ENCODE measurements around the gene GPC6. TPM values are rescaled to one million over a fixed set of nuclear protein-coding genes. Genes with fewer than 3 reads are reported as not detected.

GPC6 gene
- total RNA-seq, 2 donors from 2014 or later, result not detected

DNA sequence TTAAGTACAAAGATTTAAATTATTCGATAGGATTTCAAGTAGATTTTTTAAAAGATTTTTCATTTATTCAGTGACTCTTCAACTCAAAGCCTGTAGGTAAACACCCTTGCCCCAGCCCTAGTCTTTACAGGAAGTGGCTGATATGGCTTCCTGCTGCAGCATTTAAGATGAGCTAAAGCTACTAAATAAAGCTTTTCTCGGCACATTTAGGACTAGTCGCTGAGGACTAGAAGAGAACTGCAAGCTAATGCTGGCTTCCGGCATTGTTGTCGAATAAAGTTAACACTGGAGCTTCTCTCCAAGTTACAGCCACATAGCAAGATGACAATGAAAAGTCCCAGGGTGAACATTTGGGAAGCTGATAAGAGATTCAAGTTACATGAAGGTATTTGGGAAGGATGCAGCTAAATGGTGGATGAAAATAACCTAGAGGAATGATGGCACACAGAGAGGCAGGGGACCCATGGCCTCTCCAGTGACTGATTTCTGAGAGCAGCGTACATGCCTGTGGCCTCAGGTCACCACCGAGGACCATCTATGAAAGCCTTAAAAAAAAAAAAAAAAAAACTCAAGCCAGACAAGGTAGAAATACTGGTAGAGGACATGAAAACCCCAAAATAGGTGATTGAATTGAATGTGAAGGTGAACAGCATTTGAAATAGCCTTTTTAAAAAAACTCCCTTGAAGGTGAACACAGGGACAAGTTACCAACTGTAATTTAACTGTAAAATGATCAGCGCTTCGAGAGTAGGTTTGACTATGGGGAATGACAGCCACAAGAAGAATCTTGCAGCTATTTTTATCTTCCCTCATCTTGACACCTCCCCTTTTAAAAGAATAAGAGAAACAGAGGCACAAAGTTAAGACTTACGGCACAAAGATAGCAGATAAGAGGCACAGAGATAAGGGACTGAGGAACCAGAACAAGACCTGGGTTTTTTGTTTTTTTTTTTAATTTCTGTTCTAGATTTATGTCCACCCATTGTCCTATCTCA is 1097.5 kb downstream of the GPC6 start:
- ATAC-seq (replicated peaks), result peak; percentile 77
- H3K9me3 Mint-ChIP-seq, result peaks cover 5% of the 10 kb centered on the region
- H3K36me3 Mint-ChIP-seq (ENCODE audit: low read depth), result no peaks in the 10 kb centered on the region
- H3K27me3 Mint-ChIP-seq, result no peaks in the 10 kb centered on the region
- peak overlapping the region; percentile 77 for H3K27ac Mint-ChIP-seq
- H3K4me1 Mint-ChIP-seq, result peaks cover 16% of the 10 kb centered on the region
- peak overlapping the region; percentile 66 for H3K4me3 Mint-ChIP-seq

DNA sequence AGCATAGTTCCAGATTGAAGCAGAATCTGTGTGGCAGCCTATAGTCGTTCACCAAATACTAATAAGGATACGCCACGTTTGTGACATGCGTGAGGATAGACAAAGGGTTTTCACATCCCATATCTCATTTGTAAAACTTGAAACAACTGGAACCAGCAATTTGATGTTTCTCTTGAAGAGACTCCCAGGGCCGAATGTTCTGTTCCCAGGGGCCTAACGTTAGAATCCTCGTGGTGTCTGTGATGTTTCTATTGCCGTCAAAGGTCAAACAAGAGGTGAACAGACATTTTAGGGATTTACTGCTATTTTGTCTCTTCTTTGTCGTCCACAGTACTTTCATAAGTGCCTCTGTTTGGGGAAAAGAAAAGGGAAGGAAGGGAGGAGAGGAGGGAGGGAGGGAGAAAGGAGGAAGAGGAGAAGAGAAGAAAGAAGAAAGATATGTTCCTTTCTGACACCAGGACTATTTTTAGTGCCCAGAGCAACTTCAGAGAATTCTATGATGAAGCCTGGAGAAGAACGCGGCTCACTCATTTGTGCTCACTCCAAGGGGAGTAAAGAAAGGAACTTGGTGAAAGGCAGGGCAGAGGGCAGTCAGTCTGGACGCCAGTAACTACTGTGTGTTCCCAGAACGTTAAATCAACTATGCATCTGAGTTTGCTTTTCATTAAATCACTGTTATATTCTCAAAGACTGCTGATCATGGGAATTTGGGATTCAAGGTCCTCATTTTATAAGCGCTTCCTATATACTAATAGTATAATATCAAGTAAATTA is 1098.3 kb downstream of the GPC6 start:
- Mint-ChIP-seq H3K4me3 (no peak overlapping the region), H3K4me1 (peaks cover 21% of the 10 kb centered on the region), H3K27ac (no peak overlapping the region), H3K27me3 (no peaks in the 10 kb centered on the region), H3K9me3 (peaks cover 5% of the 10 kb centered on the region), H3K36me3 (ENCODE audit: low read depth) (no peaks in the 10 kb centered on the region)
- ATAC-seq (replicated peaks), result no peak

DNA sequence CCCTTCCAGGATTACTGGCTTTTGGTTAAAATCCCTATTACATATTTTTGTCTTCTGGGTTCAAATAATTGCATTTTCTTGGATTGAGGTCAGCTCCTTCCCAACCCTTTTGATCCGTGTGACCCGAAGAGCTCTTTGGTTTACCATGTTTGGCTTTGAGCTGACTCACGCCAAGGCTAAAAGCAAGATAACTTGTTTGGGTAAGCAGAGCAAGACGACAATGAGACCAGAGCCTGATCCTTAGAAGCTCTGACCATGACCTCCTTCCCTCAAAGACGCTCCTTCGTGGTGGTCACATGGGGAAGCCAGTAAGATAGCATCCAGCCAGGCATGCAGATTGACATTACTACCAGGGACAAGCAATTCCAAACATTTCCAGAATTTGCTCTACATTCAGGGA is 1099.0 kb downstream of the GPC6 start:
- Mint-ChIP-seq H3K4me1 (peaks cover 25% of the 10 kb centered on the region), H3K9me3 (peaks cover 5% of the 10 kb centered on the region), H3K27me3 (no peaks in the 10 kb centered on the region), H3K36me3 (ENCODE audit: low read depth) (no peaks in the 10 kb centered on the region), H3K27ac (no peak overlapping the region), H3K4me3 (no peak overlapping the region)
- no peak for ATAC-seq (replicated peaks)

DNA sequence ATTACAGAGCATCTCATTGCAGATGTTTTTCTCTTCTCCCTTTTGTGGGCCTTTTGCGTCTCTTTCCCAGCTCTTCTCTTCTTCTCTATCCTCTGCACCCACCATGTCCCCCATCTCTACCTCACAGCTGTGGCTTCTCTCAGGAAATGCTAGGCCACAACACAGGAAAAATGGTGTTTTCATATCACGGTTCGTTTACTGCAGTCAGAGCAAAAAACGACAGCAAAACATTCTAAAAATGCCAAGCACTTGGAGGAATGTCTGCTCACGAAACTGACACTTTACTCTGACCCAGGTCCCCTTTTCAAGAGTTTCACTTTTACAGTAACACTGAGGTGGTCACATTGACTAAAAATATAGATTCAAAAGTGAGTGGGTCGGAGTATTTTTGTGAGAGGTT is 1100.7 kb downstream of the GPC6 start:
- Mint-ChIP-seq H3K4me1 (peaks cover 29% of the 10 kb centered on the region), H3K27me3 (peaks cover 2% of the 10 kb centered on the region), H3K27ac (no peak overlapping the region), H3K36me3 (ENCODE audit: low read depth) (no peaks in the 10 kb centered on the region), H3K4me3 (peak overlapping the region; percentile 30), H3K9me3 (no peaks in the 10 kb centered on the region)
- ATAC-seq (replicated peaks), result peak; percentile 69

DNA sequence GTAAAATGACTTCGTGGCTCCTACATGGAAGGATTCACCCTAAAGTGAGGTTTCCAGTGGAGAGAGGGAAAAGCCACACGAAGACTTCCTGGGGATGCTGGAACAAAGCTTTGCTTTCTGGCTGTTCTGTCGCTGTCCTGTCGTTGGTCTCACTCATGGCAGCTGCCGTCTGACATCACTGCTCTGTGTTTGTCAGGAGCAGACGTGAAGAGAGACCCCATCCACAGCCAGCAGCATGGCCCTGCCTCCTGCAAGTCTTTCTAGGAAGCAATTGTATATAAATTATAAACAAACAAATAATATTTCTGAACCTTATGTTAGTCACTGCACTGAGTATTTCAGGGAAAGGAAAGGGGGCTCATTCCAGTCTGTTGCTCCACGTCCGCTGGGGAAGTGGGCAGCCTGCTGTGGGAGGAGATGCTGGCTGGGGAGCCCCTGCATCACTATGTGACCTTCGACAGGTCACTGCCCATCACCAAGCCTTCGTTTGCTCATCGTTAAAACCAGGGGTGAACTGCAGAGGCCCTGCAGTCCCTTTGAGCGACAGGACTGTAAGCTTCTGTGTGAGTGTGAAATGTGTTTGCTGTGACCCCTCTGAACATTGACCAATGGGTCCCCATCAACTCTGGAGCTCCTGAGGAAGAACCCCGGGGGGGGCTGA is 1101.9 kb downstream of the GPC6 start:
- peaks cover 25% of the 10 kb centered on the region for H3K4me1 Mint-ChIP-seq
- H3K27me3 Mint-ChIP-seq, result peaks cover 9% of the 10 kb centered on the region
- no peaks in the 10 kb centered on the region for H3K36me3 Mint-ChIP-seq (ENCODE audit: low read depth)
- H3K4me3 Mint-ChIP-seq, result peak overlapping the region; percentile 30
- H3K9me3 Mint-ChIP-seq, result no peaks in the 10 kb centered on the region
- H3K27ac Mint-ChIP-seq, result no peak overlapping the region
- ATAC-seq (replicated peaks), result no peak

DNA sequence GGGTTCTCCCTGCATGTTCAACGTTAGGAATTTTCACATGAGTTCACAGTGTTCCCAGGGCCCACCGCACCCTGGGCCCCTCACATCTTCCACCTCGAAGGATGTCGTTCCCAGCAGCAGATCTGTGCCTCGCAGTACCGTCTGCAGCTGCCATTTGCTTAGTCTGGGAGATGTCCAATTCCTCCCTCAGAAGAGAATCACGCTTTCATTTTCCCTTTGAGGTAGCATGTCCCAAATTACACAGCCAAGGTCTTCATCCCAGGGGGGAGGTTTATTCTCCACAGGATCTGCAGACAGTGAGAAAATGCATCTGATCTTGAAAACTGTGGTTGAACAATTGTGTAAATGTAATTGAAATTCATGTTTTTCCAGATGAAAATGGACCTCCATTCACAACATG is 1102.7 kb downstream of the GPC6 start:
- Mint-ChIP-seq H3K4me1 (peaks cover 18% of the 10 kb centered on the region), H3K4me3 (peak overlapping the region; percentile 29)

DNA sequence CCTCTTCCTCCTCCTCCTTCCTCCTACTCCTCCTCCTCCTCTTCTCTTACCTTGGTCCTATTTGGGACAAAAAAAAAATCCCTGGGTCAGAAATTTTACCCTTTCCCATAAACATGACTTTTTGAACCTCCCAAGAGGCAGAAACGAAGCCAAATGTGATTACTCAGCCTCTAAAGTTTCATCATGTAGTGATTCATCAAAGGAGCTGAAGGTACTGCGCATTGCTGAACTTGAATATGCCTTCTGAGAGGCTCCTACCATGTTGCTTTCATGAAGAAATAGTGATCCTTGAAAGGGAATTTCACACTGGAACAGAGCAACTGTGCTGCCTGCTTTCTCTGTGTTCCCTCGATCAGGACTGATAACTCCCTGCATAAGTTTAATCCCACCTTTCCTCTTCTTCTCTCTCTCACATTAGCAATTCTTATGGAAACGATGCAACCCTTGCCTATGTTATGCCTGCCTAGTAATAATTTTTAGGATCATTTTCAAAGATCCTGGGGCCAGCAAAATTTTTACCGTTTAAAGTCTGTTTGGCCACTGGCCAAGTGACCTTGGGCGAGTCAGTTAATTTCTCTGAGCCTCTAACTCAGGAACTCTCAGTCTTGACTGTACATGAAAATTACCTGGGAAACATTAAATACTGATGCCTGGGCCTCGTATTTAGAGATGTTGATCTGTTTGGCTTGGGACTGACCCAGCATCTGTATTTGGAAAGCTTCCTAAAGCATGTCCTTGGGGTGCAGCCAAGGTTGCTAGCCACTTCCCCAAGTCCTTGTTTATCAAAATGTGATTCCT is 1103.3 kb downstream of the GPC6 start:
- peak; percentile 82 for ATAC-seq (replicated peaks)
- Mint-ChIP-seq H3K27me3 (peaks cover 12% of the 10 kb centered on the region), H3K4me3 (peak overlapping the region; percentile 29), H3K36me3 (ENCODE audit: low read depth) (no peaks in the 10 kb centered on the region), H3K9me3 (no peaks in the 10 kb centered on the region), H3K4me1 (peaks cover 18% of the 10 kb centered on the region), H3K27ac (peak overlapping the region; percentile 26)

More for the DNA sequence above, 1102.7 kb downstream of the GPC6 start:
- H3K9me3 Mint-ChIP-seq, result no peaks in the 10 kb centered on the region
- H3K27ac Mint-ChIP-seq, result peak overlapping the region; percentile 26
- peaks cover 12% of the 10 kb centered on the region for H3K27me3 Mint-ChIP-seq
- no peak for ATAC-seq (replicated peaks)
- no peaks in the 10 kb centered on the region for H3K36me3 Mint-ChIP-seq (ENCODE audit: low read depth)

DNA sequence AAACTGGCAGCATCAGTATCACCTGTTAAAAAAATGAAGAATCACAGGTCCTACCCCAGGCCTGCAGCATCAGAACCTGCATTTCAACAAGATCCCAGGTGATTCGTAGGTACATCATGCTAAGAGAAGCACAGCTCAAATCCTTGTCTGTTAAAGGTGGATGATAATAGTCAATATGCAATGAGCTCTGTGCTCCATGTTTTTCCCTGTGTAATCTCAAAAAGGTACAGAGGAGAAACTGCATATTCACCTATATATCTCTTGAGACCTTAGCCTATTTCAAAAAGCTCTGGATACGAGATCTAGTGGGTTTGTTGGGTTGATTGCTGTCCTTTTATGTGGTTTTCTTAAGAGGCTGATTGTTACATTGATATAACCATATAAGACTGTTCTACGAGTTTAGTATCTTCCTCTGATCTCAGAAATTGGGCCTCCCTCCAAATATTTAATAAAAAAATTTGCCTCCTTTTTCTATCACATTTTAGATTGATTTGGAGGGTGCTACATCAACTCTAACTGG is 1104.0 kb downstream of the GPC6 start:
- Mint-ChIP-seq H3K4me1 (peaks cover 18% of the 10 kb centered on the region), H3K4me3 (no peak overlapping the region), H3K27me3 (peaks cover 12% of the 10 kb centered on the region), H3K27ac (no peak overlapping the region), H3K9me3 (no peaks in the 10 kb centered on the region), H3K36me3 (ENCODE audit: low read depth) (no peaks in the 10 kb centered on the region)
- ATAC-seq (replicated peaks), result no peak

DNA sequence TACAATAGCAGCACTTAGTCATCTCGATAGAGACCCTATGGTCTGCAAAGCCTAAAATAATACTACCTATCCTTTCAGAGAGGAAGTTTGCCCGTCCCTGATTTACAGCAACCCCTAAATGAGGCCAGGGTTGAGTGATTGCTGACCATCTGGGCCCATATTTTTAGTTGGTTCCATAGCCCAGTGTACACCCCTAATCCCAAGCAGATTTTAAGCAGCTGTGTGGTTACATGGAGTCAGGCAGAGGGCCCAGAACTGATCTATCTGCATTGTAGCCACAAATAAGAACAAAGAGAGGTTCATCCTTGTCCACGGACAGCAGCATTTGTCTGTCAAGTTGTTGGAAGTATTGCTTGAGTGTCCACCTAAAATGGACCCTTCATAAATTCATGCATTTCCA is 1104.7 kb downstream of the GPC6 start:
- Mint-ChIP-seq H3K9me3 (no peaks in the 10 kb centered on the region), H3K4me3 (no peak overlapping the region), H3K4me1 (peaks cover 18% of the 10 kb centered on the region)

DNA sequence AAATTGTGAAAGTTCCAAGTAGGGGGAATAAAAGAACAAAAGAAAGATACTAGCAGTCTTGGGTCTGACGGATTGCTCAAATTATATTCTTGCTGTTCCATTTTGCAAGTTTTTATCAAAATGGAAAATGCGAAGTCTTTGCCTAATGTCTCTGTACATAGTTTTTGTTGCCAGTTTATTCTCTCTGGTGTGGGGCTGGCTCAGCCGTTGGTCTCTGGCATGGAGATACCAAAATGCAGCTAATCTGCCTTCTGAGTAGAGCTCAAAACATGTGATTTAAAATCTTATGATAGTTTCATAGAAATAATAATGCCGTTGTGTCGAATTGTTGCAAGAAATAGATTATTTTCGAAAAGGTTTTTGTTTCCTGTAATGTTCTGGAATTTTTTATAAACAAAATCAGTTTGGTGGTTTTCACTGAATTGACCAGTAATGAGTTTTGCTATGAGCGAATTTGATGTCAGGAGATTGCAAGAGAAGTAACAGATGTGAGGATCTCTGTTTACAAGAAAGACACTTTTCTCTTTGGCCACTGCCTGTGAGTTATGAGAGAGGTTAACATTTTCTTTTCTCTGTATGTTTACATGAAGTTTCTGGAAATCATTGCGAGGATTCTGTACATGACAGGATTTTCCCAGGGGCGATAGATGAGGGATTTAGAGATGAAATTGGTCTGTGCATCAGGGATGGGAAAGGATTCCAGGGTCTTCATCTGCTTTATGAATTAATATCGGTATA is 1105.9 kb downstream of the GPC6 start:
- no peak for ATAC-seq (replicated peaks)
- H3K9me3 Mint-ChIP-seq, result no peaks in the 10 kb centered on the region
- no peaks in the 10 kb centered on the region for H3K36me3 Mint-ChIP-seq (ENCODE audit: low read depth)
- no peak overlapping the region for H3K27ac Mint-ChIP-seq
- H3K27me3 Mint-ChIP-seq, result peaks cover 16% of the 10 kb centered on the region
- H3K4me3 Mint-ChIP-seq, result no peak overlapping the region
- H3K4me1 Mint-ChIP-seq, result peaks cover 13% of the 10 kb centered on the region

More for the DNA sequence above, 1104.7 kb downstream of the GPC6 start:
- ATAC-seq (replicated peaks), result no peak
- H3K36me3 Mint-ChIP-seq (ENCODE audit: low read depth), result no peaks in the 10 kb centered on the region
- peaks cover 16% of the 10 kb centered on the region for H3K27me3 Mint-ChIP-seq
- no peak overlapping the region for H3K27ac Mint-ChIP-seq

DNA sequence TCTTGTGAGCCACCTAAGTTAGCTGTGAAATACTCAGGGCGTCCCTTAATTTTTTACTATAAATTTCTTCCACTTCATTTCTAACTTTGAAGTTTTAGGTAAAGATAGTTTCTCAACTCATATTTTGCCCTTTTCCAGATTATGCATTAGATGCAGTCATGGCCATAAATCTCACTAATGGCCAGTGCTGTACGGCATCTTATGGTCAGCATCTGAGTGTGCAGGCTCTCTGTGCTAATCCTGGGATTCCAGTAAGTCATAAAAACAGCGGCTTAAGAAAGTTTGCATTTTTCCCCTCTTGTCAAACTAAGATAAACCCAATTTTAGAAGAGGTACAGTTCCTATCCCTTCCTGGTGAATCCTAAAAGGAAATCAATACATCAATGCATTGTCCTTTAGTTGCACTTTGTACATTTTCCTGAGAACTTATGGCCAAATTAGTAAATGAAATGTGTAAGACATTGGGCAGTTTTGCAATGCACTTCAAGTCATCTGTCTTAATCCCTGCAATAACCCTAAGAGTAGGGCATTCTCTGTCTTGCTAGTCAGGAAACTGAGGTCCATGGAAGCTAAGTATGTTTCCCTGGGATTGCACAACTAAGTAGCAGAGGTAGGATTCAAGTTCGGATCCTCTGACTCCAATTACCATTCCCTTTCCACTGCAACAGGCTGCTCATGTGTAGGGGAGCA is 1106.7 kb downstream of the GPC6 start:
- H3K4me1 Mint-ChIP-seq, result peaks cover 13% of the 10 kb centered on the region
- ATAC-seq (replicated peaks), result no peak
- no peak overlapping the region for H3K4me3 Mint-ChIP-seq
- no peaks in the 10 kb centered on the region for H3K36me3 Mint-ChIP-seq (ENCODE audit: low read depth)
- no peaks in the 10 kb centered on the region for H3K9me3 Mint-ChIP-seq
- peaks cover 16% of the 10 kb centered on the region for H3K27me3 Mint-ChIP-seq
- H3K27ac Mint-ChIP-seq, result no peak overlapping the region

DNA sequence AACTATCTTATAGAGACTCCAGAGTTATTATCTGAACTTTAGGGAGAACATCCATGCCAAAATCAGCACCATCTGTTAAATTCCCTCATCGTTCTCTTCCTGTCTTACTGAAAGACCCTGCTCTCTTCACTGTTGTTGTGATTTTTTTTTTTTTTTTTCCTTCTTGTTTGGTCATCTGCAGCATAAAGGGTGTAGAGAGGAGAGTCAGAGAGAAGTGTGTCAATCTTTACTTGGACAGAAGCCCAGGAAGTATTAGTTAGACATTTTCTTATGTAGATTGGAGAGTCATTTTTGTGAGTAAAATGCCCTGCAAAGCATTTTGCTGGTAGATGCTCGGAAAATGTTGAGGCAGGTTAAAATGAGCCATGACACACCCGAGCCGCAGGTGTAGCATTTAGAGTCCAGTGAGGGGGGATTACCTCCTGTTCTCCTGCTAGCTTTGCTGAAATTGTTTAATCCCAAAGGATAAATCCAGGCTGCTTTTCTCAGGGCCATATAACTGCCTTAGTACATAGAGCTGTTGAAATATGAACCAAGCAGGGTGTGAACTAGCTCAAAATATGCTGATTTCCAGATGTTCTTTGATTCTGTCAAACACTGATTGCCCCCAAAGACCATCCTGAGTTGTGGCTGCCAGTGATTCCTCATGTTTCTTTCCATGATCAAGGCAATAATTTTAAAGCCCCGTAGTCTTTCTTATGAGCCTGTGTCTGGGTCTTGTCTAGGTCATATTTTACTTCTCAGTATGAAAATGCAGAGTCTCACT is 1109.3 kb downstream of the GPC6 start:
- no peak overlapping the region for H3K4me3 Mint-ChIP-seq

More for the DNA sequence above, 1109.3 kb downstream of the GPC6 start:
- Mint-ChIP-seq H3K27ac (no peak overlapping the region), H3K27me3 (peaks cover 18% of the 10 kb centered on the region), H3K9me3 (no peaks in the 10 kb centered on the region), H3K4me1 (peaks cover under 1% of the 10 kb centered on the region), H3K36me3 (ENCODE audit: low read depth) (no peaks in the 10 kb centered on the region)
- ATAC-seq (replicated peaks), result no peak

All from activated T-helper 17 cell treated with anti-CD3 and anti-CD28 coated beads, Interleukin-2, amount 50 U/mL, for 72 hours (primary cell).